HG02885 (cell line): ENCODE results near the gene PGF.

Source experiments
- ATAC-seq: cut with Tn5 transposase; IDR thresholded peaks from one replicate; pipeline ENCODE4 v1.9.1; 2021; ENCODE audit warnings: mild to moderate bottlenecking; ENCODE audit not compliant: unreplicated experiment, poor library complexity

The PGF gene

DNA sequence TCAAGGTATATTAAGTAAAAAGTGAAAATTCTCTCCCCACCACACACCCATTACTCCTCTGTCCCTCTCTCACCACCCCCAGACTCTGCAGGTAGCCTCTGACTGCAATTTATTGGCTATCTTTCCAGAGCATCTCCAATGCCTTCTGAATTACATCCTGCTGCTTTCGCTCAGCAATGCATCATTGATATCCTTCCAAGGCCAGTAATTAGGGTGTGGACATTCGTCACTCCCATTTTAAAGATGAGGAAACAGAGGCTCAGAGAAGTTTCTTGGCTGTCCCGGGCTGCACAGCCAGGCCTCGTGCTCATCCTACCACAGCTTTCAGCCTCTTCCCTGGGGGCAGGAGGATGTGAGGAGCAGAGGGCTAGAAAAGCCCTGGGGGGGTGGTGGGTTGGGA is 23.6 kb upstream of the PGF start:
- ATAC-seq, result no peak

- ATAC-seq, result no peak
Observed at GRCh38 chr14:74978416-74978947, 23.1 kb upstream of the PGF start.

DNA sequence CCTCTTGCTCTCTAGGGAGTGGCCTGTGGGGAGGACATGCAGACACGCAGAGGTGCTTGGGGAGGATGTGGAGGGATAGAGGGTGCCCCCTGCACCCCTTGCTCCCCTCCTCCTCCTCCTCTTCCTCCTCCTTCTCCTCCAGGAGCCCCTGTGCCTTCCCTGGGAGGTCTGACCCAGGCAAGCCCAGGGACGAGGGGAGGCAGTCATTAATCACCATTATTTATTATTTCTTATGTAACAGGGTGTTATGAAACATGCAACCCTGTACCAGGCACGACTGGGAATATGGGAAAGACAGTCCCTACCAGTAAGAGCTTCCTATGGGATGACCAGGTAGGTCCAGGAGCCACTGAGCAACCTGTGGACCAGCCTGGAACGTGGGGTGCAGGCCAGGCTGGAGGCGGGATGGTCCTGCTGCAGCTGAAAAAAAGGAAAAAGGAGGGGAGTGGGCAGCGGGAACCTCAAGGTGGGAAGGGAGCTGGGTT is 22.5 kb upstream of the PGF start:
- no peak for ATAC-seq

GRCh38 chr14:74977164-74977900 is 21.9 kb upstream of the PGF start:
- no peak for ATAC-seq

DNA sequence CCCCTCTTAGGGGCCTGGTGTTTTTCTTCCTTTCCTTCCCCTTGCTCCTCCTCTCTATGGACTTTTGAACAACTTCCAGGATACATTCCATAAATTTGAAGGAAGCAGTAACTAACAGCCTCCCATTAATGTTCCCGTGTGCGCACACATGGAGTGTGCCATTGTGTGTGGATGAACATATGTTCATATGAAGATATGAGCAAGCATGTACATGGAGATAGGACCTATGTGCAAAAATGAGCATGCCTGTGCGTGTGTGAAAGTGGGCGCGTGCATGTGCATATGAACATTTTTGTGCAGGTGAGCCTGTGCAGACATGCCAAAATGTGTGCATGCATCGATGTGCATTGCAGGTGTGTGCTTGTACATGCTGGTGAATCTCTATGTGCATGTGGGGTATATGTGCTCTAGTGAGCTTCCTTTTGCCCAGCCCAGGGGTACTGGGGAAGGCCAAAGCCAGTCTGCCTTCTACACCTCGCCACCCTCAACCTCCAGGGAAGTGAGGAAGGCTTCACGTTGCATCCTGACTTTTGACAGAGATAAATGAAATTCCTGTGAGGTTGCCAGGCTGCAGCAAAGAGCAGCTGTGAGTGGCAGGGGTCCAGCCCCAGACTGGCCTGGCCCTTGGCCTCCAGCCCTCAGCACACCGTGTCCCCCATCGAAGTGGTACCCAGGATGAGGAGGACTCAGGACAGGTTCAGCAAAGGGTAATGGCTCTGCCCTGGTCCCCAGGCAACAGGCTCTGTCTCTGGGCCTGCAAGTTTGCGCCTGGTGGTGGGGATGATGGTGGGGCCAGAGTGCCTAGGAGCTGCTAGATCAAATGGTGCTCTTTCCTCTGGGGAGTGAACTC is 21.1 kb upstream of the PGF start:
- no peak for ATAC-seq

DNA sequence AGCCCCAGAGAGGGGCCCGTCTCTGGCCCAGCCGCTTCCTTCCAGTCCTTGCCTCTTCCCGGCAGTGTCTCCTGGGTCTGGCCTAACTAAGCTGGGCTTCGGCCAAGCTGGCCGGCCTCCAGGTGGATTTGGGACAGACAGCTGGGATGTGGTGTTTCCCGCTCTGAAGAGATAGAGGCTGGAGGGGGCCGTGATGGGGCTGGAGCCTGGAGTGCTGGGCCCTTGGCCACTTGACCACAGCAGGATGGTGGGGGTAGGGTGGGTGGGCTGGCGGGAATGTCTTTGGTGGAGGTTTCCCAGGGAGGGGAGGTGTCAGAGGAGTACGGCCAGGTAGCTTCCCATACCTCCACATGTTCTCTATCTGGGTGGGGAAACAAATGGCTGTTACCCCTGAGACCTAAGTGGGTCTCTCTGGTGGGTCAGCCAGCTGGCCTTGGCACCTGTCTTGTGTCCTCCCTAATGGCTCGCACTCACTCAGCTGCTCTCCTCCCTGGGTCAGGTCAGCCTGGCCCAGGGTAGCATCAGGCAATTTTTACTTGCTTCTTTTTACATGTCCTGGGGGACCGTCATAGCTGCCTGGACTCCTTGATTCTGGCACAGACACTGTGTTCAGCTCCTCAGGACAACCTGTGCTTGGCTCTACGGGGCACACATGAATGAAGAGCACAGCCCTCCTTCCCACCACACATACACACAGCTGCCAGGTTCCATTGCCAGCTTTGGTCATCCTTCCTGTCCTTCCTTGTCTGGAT is 19.8 kb upstream of the PGF start:
- no peak for ATAC-seq

GRCh38 chr14:74974364-74975058 is 19.1 kb upstream of the PGF start:
- ATAC-seq, result no peak

DNA sequence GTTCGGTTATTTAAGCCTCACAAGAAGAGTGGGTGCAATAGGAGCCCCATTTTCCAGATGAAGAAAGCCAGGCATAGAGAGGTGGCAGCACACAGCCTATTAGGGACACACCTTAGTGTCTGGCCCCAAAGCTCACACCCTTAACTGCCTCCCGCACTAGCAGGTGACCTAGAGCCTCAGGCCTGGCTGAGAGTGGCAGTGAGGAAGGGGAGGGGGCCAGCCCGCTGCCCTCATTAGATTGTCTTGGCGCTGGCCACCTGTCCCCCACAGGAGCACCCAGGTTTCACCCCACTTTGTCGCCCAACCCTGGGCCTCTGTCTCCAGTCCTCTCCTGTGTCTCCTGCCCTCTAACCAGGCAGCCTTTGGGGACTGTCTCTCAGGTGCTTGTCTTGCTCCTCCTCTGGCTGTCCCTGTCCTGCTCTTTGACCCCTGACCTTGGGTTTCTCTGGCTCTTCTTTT is 18.5 kb upstream of the PGF start:
- ATAC-seq, result no peak

DNA sequence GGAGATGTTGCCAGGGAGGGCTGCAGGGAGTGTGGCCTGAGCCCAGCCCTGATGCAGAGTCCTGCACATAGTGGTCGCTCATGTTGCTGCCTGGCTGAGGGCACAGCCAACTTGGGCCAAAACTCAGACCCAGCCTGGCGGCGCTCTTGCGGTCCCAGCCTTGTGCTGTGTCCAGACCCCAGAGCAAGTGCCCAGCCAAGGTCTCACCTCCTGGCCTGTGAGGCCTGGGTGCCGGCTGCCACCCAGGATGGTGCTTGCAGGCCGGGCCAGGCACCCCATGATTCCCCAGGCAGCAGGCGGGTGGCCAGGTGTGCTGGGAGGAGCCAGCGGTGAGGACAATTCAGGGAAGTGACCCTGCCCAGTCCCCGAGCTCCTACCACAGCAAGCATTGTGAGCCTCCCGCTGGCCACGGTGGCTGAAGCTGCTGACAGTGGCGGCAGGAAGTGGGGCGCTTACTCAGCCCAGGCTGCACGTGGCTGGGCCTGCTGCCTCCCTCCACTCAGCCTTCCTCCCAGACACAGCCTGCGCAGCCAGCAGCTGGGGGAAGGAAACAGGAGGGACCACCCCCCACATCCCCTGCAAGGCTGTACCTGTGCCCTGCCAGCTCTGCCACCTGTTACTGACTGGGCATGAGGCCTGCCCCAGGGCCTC is 17.7 kb upstream of the PGF start:
- no peak for ATAC-seq

GRCh38 chr14:74968811-74969210 is 13.4 kb upstream of the PGF start:
- ATAC-seq, result no peak

DNA sequence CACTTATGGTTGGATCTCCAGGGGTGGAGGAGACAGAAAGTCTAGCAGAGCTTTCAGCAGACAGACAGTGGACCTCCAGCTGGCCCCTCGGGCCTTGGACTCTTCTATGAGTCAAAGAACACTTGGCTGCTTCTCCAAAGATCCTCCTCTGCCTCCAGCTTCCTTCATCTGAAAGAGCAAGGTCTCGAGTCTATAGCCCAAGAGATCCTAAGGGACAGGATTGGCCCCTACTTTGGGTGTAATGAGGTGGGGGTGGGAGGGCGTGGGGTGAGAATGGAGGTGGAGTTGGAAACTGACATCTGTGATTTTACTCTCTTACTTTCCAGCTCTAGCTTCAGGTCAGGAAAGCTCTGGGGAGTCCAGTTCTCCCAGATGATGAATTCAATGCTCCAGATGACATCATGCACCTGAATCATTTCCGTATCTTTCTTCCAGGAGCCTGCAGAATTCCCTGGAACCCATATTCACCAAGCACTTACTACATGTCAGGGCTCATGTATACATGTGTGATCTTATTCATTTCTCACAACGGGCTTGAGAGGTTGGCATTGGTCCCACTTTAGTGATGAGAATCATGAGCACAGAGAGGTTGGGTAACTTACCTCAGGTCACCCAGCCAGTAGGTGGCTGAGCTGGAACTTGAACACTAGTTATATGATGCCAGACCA is 10.2 kb upstream of the PGF start:
- ATAC-seq, result no peak

DNA sequence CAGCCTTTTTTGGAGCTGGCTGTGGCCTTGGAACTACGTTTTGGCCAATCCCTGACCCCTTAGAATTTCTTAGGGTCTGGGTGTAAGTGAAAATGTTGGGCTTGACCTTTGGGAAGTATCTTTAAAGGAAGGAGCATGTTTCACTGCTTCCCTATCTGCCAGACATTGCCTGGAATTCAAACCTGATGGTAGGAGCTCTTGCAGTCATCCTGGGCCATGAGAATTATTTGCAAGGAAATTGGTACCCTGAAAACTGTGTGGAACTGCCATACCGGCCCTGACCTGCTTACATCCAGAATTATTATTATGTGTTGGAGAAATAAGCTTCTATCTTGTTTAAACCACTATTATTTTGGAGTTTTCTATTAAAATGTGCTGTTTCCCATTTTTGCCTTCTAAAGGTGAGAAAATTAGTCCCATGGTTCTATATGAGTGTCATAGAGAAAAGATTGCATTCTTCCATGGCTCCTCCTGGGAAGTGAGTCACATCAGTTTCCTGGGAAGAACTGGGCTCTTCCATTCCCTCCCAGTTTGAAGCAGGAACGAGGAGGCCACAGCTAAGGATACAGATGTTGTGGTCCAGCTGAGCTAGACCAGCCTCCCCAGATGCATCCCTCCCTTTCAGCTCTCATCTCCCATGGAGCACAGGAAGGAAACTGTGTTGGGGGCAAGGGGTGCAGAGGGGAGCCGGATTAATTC is 9.5 kb upstream of the PGF start:
- no peak for ATAC-seq

- ATAC-seq, result no peak
Observed at GRCh38 chr14:74963705-74964271, 8.4 kb upstream of the PGF start.

GRCh38 chr14:74963178-74963704 is 7.8 kb upstream of the PGF start:
- ATAC-seq, result no peak

GRCh38 chr14:74962493-74962892 is 7.1 kb upstream of the PGF start:
- ATAC-seq, result no peak

GRCh38 chr14:74962046-74962445 is 6.6 kb upstream of the PGF start:
- no peak for ATAC-seq

DNA sequence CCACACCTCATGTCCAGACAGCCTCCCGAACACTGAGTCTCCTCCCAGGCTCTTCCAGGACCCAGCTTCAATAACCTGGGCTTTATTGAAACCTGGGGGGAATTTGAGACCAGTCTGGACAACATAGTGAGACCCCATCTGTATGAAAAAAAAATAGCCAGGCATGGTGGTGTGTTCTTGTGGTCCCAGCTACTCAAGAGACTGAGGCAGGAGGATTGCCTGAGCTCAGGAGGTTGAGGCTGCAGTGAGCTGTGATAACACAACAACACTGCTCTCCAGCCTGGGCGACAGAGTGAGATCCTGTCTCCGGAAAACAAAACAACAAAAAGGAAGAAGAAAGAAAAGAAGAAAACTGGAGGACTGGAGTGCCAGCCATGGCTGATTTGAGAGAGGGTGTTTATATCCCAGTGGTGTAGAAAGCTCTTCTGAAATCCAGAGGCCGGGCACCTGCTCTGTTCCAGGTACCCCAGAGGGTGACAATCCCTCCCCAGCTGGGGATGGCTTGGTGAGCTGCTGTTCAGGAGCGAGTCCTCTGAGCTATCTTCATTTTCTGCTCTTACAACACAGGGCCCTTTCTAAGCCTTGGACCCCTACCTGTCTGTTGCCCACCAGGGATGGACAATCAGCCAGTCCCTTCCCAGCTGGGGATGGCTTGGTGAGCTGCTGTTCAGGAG is 6.0 kb upstream of the PGF start:
- no peak for ATAC-seq
